Mammary epithelial cell (primary cell): ENCODE data around the gene UNC13B.

Experiments used
- CTCF ChIP-seq, 2 donors: IDR thresholded peaks in 1 of 2; conservative IDR thresholded peaks in 1 of 2; 2 replicates each; pipeline ENCODE4 v1.5.1; 2011 to 2012; ENCODE audit warnings: inconsistent platforms in 2 of 2, low read length in 2 of 2, mild to moderate bottlenecking in 2 of 2, control low read depth in 1 of 2, low read depth in 1 of 2; ENCODE audit not compliant: insufficient read depth in 1 of 2; ENCODE audit errors: extremely low read depth in 1 of 2
- EZH2 ChIP-seq: IDR thresholded peaks from 2 replicates; pipeline ENCODE4 v1.6.1; 2012; ENCODE audit warnings: low read length, inconsistent platforms, borderline replicate concordance

GRCh38 chr9:35116898-35117551, 44.8 kb upstream of the UNC13B start:
- TF ChIP-seq CTCF (conservative IDR thresholded peaks at IDR 0.05 in 1 of 2, IDR thresholded peaks at IDR 0.05 in 1 of 2; ENCODE audit: extremely low read depth in 1 of 2, insufficient read depth in 1 of 2, low read depth in 1 of 2, low read length in 2 of 2) (peak; percentile 95 to 99), EZH2 (no peak)
